GM21786 (cell line): ENCODE measurements around the gene FCMR.
"Not testable (repeated sequence)": the region's sequence is repeated elsewhere in the genome, so short reads cannot be mapped to it uniquely, and the experiment has no call there.

Experiments
- ATAC-seq: cut with Tn5 transposase; IDR thresholded peaks from one replicate; pipeline ENCODE4 v1.9.1; 2021; ENCODE audit not compliant: unreplicated experiment

FCMR gene

GRCh38 chr1:206882555-206882954, 39.2 kb downstream of the FCMR start:
- ATAC-seq = no peak

GRCh38 chr1:206880314-206880713, 41.4 kb downstream of the FCMR start:
- no peak for ATAC-seq

- ATAC-seq = no peak
These were observed 43.3 kb downstream of the FCMR start for GRCh38 chr1:206878456-206878855.

- ATAC-seq = no peak
These were observed 45.9 kb downstream of the FCMR start for GRCh38 chr1:206875752-206876377.

GRCh38 chr1:206873603-206874188, 48.0 kb downstream of the FCMR start:
- ATAC-seq = no peak

GRCh38 chr1:206872139-206872538, 49.6 kb downstream of the FCMR start:
- ATAC-seq = no peak

- ATAC-seq = no peak
These were observed 53.5 kb downstream of the FCMR start for GRCh38 chr1:206868264-206868663.

DNA sequence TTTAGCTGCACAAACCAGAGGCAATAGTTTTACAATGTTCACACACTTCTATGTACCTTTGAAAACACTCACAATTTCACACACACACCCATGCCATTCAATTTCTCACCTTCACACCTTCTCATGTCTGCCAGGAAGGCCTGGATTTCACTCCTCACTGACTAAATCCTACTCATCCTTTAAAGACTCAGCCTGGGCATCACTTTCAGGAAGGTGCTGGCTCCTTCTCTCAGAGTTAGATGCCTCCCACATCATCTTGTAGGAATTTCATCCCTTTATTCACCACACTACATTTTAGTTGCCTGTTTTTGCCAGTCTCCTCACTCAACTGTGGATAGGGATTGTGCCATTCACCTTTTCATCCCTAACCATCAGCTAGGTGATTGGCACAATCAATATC, 54.0 kb downstream of the FCMR start:
- ATAC-seq = no peak

DNA sequence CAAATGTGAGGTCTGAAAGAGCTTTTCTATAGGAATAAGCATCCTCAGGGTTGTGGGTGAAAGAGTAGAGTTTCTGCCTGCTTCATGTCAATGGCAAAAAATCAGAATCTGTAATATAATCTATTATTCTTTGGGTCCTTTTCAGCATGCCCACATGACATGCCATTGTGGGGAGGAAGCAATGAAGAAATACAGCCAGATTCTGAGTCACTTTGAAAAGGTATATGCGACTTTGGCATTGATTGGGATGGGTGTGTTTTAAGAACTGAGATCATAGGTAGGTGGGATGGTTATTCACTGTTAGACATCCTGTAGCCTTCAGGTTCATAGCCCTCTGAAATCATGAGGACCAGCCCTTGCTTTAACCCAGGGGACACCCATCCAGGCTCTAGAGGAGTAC, 54.5 kb downstream of the FCMR start:
- no peak for ATAC-seq

DNA sequence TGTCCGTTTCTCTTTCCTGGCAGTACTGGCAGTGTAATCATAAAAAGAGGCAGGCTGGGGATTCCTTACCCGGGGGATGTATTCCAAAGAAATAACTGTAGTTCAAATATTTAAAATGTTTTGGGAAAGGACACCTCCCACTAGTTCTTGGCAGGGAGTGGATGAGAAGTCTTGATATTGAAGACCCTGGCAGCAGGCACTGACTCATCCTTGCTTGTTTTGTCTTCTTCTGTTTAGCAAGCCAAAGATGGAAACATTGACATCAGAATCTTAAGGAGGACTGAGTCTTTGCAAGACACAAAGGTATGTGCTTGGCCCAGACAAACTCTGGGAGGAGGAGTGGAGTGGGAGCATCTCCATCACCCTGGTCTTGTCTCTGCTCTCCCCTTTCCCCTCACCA, 55.7 kb downstream of the FCMR start:
- ATAC-seq = no peak

DNA sequence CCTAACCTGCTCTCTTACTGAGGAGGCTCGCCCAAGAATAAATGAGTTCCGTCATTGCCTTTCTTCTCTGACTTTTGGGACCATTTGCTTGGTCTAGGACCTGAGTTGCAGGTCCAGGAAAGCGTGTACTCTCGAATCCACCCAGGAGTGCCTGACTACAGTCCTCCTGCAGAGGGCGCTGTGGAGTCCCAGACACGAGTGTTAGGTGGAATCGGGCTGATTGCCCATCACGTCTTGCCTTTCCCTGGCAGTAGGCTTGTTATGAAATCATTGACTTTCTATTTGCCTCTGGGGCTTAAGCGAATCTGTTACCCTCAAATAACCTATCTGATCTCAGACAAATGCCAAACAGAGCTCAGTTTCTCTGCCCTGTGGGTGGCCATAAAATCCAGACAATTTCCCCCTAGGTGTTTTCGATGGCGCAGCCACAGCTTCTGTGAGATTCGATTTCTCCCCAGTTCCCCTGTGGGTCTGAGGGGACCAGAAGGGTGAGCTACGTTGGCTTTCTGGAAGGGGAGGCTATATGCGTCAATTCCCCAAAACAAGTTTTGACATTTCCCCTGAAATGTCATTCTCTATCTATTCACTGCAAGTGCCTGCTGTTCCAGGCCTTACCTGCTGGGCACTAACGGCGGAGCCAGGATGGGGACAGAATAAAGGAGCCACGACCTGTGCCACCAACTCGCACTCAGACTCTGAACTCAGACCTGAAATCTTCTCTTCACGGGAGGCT, 56.6 kb downstream of the FCMR start, which contains the start of gene IL20:
Gene IL20, plus strand, starts transcription at position 685 of the 733 bp plus-strand sequence. CDS start 230 bp downstream, outside the sequence.
- no peak for ATAC-seq

DNA sequence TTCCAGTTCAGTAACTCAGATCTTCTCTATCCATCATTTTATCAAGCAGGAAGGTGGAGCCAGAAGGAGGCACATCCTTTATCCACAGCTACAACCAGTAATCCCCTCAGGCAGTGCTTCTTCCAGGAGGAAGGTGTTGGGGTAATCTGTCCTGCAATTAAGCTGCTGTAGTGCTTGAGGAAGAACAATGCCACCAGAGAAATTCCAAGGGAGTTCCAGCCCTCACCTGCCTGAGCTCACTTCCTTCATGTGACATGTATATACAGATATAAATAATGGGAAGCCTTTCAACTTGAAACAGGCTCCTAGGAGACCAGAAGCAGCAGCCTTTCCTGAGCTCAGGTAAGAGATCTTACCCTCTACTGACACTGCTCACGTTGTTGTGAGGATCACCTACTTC, 58.5 kb downstream of the FCMR start:
- ATAC-seq = no peak

GRCh38 chr1:206860165-206860564, 61.6 kb downstream of the FCMR start:
- ATAC-seq = no peak

GRCh38 chr1:206859082-206859521, 62.6 kb downstream of the FCMR start:
- ATAC-seq = no peak

- ATAC-seq = no peak
These were observed 64.9 kb downstream of the FCMR start for GRCh38 chr1:206856674-206857464.

DNA sequence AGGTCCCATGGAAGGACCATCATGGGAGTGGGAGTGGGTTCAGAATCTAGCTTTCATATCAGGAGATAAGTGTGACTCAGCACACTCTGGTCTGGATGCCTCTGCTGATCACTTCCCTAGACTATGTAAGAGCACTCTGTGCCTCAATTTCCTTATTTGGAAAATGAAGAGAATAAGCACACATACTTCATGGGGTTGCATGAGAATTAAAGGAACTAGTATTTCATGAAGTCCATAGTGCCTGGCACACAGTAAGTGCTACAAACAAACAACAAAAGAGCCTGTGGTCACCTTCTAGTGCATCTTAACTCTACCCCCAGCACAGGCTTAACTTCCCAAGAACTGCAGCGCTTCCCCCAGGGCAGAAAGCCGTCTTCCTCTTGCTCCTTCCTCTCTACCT, 65.9 kb downstream of the FCMR start:
- ATAC-seq = no peak

DNA sequence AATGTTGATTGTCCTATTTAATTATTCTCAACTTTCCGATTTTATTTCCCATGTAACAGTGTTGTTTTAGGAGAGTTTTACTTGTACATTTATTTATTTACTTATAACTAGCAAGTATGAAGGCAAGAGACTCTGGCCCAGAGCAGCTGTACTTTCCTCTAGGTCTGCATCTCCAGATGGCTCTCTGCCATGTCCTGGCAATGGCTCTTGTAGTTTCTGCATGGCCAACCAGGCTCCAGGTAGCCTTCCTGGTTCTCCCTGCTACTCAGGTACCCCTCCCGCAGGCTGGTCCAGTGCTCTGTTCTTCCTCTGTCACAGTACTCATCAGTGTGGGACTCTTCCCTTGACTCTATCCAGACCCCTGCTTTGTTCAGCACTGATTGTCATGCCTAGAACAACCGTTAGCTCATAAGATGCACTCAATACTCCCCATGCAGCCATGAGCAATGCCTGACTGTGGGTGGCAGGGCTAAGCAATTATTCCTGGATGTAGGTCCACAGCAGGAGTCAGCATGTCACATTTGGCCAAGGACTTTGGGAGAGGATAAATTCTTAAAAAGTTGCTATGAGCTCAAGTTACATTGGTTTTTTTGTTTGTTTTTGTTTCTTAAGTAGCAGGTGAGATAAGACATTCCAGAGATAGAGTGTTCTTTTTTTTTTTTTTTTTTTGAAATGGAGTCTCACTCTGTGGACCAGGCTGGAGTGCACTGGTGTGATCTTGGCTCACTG, 67.2 kb downstream of the FCMR start:
- ATAC-seq = no peak

- not testable (repeated sequence) for ATAC-seq
These were observed 68.0 kb downstream of the FCMR start for GRCh38 chr1:206853696-206854095.
